ENCODE data around the gene TDRD3.
"Not testable (repeated sequence)": the region's sequence is repeated elsewhere in the genome, so short reads cannot be mapped to it uniquely, and the experiment has no call there.

The TDRD3 gene

GRCh38 chr13:60398907-60399589, 2.0 kb downstream of the TDRD3 start:
- no peak for DNase-seq

- DNase-seq: no peak
These were observed 5.0 kb downstream of the TDRD3 start for GRCh38 chr13:60402022-60402421.

- no peak for DNase-seq
These were observed 10.1 kb downstream of the TDRD3 start for GRCh38 chr13:60407095-60407494.

GRCh38 chr13:60407852-60408251, 10.8 kb downstream of the TDRD3 start:
- DNase-seq: not testable (repeated sequence)

- DNase-seq: not testable (repeated sequence)
These were observed 12.7 kb downstream of the TDRD3 start for GRCh38 chr13:60409574-60410292.

GRCh38 chr13:60410299-60410698, 13.3 kb downstream of the TDRD3 start:
- DNase-seq: no peak

- no peak for DNase-seq
These were observed 14.4 kb downstream of the TDRD3 start for GRCh38 chr13:60411464-60411863.

- DNase-seq: no peak
These were observed 15.0 kb downstream of the TDRD3 start for GRCh38 chr13:60411983-60412382.

- DNase-seq: no peak
These were observed 16.0 kb downstream of the TDRD3 start for GRCh38 chr13:60412909-60413616.

- no peak for DNase-seq
These were observed 17.2 kb downstream of the TDRD3 start for GRCh38 chr13:60414177-60414576.

- no peak for DNase-seq
These were observed 20.7 kb downstream of the TDRD3 start for GRCh38 chr13:60417734-60418133.

GRCh38 chr13:60418954-60419353, 21.9 kb downstream of the TDRD3 start:
- DNase-seq: no peak

- no peak for DNase-seq
These were observed 28.3 kb downstream of the TDRD3 start for GRCh38 chr13:60425332-60425731.

- DNase-seq: no peak
These were observed 29.1 kb downstream of the TDRD3 start for GRCh38 chr13:60426075-60426474.

GRCh38 chr13:60427285-60427684, 30.3 kb downstream of the TDRD3 start:
- DNase-seq: no peak

GRCh38 chr13:60431108-60431700, 34.2 kb downstream of the TDRD3 start:
- no peak for DNase-seq

- DNase-seq: no peak
These were observed 36.5 kb downstream of the TDRD3 start for GRCh38 chr13:60433505-60433904.

- DNase-seq: no peak
These were observed 38.8 kb downstream of the TDRD3 start for GRCh38 chr13:60435762-60436374.

- DNase-seq: no peak
These were observed 42.2 kb downstream of the TDRD3 start for GRCh38 chr13:60439201-60439600.

- no peak for DNase-seq
These were observed 44.7 kb downstream of the TDRD3 start for GRCh38 chr13:60441761-60442160.

- no peak for DNase-seq
These were observed 52.0 kb downstream of the TDRD3 start for GRCh38 chr13:60448907-60449510.

- no peak for DNase-seq
These were observed 56.5 kb downstream of the TDRD3 start for GRCh38 chr13:60453490-60453889.

GRCh38 chr13:60454425-60454824, 57.4 kb downstream of the TDRD3 start:
- DNase-seq: no peak
